Kidney epithelial cell (primary cell): ENCODE results near the gene IFIT3. TPM values are rescaled to one million over a fixed set of nuclear protein-coding genes. Genes with fewer than 3 reads are reported as not detected.
A peak's percentile ranks its signal among the peaks of the same experiment; 100 is the strongest.

Experiments
- DNase-seq: peaks from one replicate; pipeline ENCODE4 v3.0.0-alpha.2; 2010; ENCODE audit warnings: low read depth
- H3K27me3 ChIP-seq: 2 replicates; pipeline ENCODE4 v1.6.0; 2011; ENCODE audit warnings: low read length; ENCODE audit not compliant: control insufficient read depth, insufficient read depth
- H3K36me3 ChIP-seq: 2 replicates; pipeline ENCODE4 v1.5.1; 2011; ENCODE audit warnings: low read length; ENCODE audit not compliant: control insufficient read depth, insufficient read depth
- H3K4me3 ChIP-seq: 2 replicates; pipeline ENCODE4 v1.5.1; 2011; ENCODE audit warnings: low read depth, mild to moderate bottlenecking, control low read depth, low read length
- CTCF ChIP-seq: IDR thresholded peaks from 2 replicates; pipeline ENCODE4 v1.5.1; 2011; ENCODE audit warnings: mild to moderate bottlenecking, moderate library complexity, low read length, control low read depth, inconsistent platforms; ENCODE audit not compliant: insufficient read depth, poor library complexity, severe bottlenecking
- total RNA-seq: library from RNA; depleted of rRNA; stranded (reverse); fragments of >200 nt; gene quantifications from 2 replicates; pipeline ENCODE4 v1.2.3, GENCODE V29; 2015

The IFIT3 gene
- 14.8 and 20.8 TPM in 2 replicates for total RNA-seq

DNA sequence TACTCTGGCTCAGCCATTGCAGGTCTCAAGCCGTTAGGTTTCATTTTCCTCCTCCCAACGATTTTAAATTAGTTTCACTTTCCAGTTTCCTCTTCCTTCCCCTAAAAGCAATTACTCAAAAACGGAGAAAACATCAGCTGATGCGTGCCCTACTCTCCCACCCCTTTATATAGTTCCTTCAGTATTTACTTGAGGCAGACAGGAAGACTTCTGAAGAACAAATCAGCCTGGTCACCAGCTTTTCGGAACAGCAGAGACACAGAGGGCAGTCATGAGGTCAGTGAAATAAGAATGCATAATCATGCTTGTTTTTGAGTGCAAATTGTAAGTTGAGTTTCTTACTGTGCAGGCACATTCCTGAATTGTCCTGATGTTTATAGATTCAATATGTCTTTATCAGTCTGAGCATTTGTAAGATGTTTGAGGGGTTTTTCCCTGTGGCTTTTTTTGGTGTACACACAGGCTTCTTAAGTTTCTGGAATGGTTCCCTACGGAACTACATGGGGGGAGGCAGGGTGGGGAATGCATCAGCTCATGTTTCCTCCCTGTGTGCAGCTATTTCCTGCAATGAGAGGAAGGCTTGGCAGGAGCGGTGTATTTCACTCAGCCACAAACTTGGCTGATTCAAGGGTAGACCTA is at the start of gene IFIT3:
TSS of gene IFIT3 (plus strand) at position 195 of the 639 bp plus-strand sequence. CDS start at position 272, 77 bp downstream.
- peak within 1 kb of the TSS; percentile 45 for H3K4me3 ChIP-seq
- no peaks in the 10 kb centered on the region for H3K36me3 ChIP-seq
- no peak for DNase-seq
- H3K27me3 ChIP-seq: no peaks in the 10 kb centered on the region
- TF ChIP-seq CTCF: no peak

GRCh38 chr10:89278034-89278535 is 49.7 kb upstream of the IFIT3 start:
- DNase-seq: peak; percentile 96
- H3K36me3 ChIP-seq: no peaks in the 10 kb centered on the region
- no peaks in the 10 kb centered on the region for H3K27me3 ChIP-seq
- no peak overlapping the region for H3K4me3 ChIP-seq
- no peak for TF ChIP-seq CTCF

DNA sequence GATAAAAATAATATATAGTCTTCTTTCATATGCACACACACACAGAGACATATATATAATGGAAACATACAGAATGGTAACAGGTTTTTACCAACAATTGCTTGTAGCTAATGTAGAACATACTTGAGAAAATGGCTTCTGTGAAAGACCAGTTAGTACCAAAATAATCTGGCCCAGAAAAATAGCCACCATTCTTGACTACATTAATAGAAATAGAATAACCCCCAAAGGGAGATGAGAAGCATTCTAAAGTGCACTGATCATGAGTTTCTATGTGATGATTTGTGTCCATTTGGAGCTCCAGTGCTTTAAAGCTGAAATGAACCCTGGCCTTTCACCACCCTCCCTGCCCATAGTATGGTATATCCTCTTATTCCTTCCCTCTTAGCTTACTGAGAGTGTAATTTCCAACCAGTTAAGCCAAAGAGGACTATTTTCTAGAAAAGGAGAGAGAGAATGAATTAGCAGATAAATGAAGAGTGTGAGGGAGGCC is 48.9 kb upstream of the IFIT3 start:
- DNase-seq: no peak
- Histone ChIP-seq H3K27me3 (no peaks in the 10 kb centered on the region), H3K4me3 (no peak overlapping the region), H3K36me3 (no peaks in the 10 kb centered on the region)
- no peak for TF ChIP-seq CTCF

DNA sequence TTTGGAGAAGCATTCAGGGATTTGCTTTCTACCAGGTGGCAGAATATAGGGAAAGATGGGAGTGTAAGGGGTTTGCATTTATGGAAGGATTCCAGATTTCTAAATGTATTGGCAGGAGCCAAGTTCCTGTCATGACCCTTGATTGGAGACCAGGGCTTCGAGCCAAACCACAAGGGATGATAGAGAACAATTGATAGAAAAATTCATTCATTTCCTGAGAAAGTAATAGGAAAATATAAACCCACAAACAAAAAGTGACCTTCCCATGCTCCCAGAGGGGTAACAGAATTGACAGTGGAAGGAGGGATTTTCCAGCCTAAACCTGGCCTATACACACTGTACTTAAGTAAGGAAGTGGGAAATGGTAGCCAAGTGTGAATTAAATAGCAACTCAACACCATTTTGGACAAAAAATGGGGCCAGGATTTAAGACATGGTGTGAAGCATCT is 48.4 kb upstream of the IFIT3 start:
- Histone ChIP-seq H3K4me3 (no peak overlapping the region), H3K36me3 (no peaks in the 10 kb centered on the region), H3K27me3 (no peaks in the 10 kb centered on the region)
- DNase-seq: no peak
- TF ChIP-seq CTCF: no peak

DNA sequence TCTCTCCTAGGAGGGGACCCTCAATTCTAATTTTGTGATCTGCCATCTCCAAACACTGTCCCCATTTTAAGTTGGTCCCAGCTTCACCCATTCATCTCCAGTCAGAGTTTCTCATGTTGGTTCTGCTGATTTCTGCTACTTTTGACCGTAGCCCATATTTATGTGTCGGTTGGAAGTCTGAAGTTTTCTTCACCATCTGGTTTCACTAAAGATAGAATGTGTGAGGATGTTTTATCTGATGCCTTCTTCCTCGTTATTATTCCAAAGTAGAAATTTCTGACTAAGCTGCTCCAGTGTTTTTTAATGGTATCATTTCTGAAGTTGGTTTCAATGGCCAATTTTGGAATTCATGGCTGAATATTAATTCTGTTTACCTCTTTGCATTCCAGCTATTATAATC is 47.3 kb upstream of the IFIT3 start:
- no peak for TF ChIP-seq CTCF
- Histone ChIP-seq H3K27me3 (no peaks in the 10 kb centered on the region), H3K36me3 (no peaks in the 10 kb centered on the region), H3K4me3 (no peak overlapping the region)
- DNase-seq: no peak
